Epithelial cell of proximal tubule (primary cell): ENCODE data around the gene SPECC1L. TPM values are rescaled to one million over a fixed set of nuclear protein-coding genes. Genes with fewer than 3 reads are reported as not detected.

Experiments
- DNase-seq: peaks from one replicate; pipeline ENCODE4 v3.0.0-alpha.2; 2011; ENCODE audit warnings: low read depth
- H3K4me3 ChIP-seq: 2 replicates; pipeline ENCODE4 v1.5.1; 2011; ENCODE audit warnings: low read depth, mild to moderate bottlenecking, low read length
- CTCF ChIP-seq: conservative IDR thresholded peaks from 2 replicates; pipeline ENCODE4 v1.5.1; 2012; ENCODE audit warnings: low read depth, mild to moderate bottlenecking, low read length
- total RNA-seq: library from RNA; depleted of rRNA; stranded (reverse); fragments of >200 nt; gene quantifications from 2 replicates; pipeline ENCODE4 v1.2.3, GENCODE V29; 2015

Gene SPECC1L
- total RNA-seq, 1 donor from 2014 or later, result 22.7 TPM

GRCh38 chr22:24323233-24323632 lies 52.6 kb downstream of the SPECC1L start:
- TF ChIP-seq CTCF, result no peak
- H3K4me3 ChIP-seq, result no peak overlapping the region
- DNase-seq, result no peak

- no peak overlapping the region for H3K4me3 ChIP-seq
- DNase-seq, result peak; percentile 4
- TF ChIP-seq CTCF, result no peak
Observed at GRCh38 chr22:24323695-24324094, 53.1 kb downstream of the SPECC1L start.

GRCh38 chr22:24324137-24324536 lies 53.5 kb downstream of the SPECC1L start:
- no peak for TF ChIP-seq CTCF
- no peak overlapping the region for H3K4me3 ChIP-seq
- DNase-seq, result no peak

- DNase-seq, result peak; percentile 47
- H3K4me3 ChIP-seq, result no peak overlapping the region
- peak; percentile 81 for TF ChIP-seq CTCF
Observed at GRCh38 chr22:24325105-24325757, 54.6 kb downstream of the SPECC1L start.

- TF ChIP-seq CTCF, result no peak
- no peak overlapping the region for H3K4me3 ChIP-seq
- no peak for DNase-seq
Observed at GRCh38 chr22:24326266-24326665, 55.6 kb downstream of the SPECC1L start.

- DNase-seq, result no peak
- no peak overlapping the region for H3K4me3 ChIP-seq
- no peak for TF ChIP-seq CTCF
Observed at GRCh38 chr22:24327832-24328231, 57.2 kb downstream of the SPECC1L start.

- no peak for DNase-seq
- TF ChIP-seq CTCF, result no peak
- no peak overlapping the region for H3K4me3 ChIP-seq
Observed at GRCh38 chr22:24329453-24329852, 58.8 kb downstream of the SPECC1L start.
